Keratinocyte (primary cell): ENCODE measurements around the gene BRI3BP. TPM values are rescaled to one million over a fixed set of nuclear protein-coding genes. Genes with fewer than 3 reads are reported as not detected.

Experiments used
- DNase-seq: peaks from one replicate; pipeline ENCODE4 v3.0.0-alpha.2; 2011; ENCODE audit warnings: low read depth, missing footprints, low spot score
- FAIRE-seq: peaks from 2 replicates; lab custom pipeline; 2011; peaks lifted over from hg19 to GRCh38; lab: Jason Lieb, UNC
- H2AFZ ChIP-seq: 2 replicates; pipeline ENCODE4 v1.6.0; 2012; ENCODE audit warnings: low read length, control low read depth, inconsistent platforms; ENCODE audit not compliant: control insufficient read depth
- H3K27ac ChIP-seq: 2 replicates; pipeline ENCODE4 v1.5.1; 2011; ENCODE audit warnings: low read length; ENCODE audit not compliant: control insufficient read depth, insufficient read depth
- H3K27me3 ChIP-seq: 3 replicates; pipeline ENCODE4 v1.6.0; 2011; ENCODE audit warnings: low read length; ENCODE audit not compliant: control insufficient read depth, insufficient read depth; ENCODE audit errors: extremely low read depth
- H3K36me3 ChIP-seq, 2 experiments: 2 replicates in 1 of 2; 3 replicates in 1 of 2; pipeline ENCODE4 v1.5.1; 2011; ENCODE audit warnings: low read length in 2 of 2, mild to moderate bottlenecking in 1 of 2; ENCODE audit not compliant: control insufficient read depth in 2 of 2, insufficient read depth in 2 of 2; ENCODE audit errors: extremely low read depth in 1 of 2
- H3K4me1 ChIP-seq: 3 replicates; pipeline ENCODE4 v1.5.1; 2011; ENCODE audit warnings: low read length; ENCODE audit not compliant: control insufficient read depth, insufficient read depth; ENCODE audit errors: extremely low read depth
- H3K4me2 ChIP-seq: 3 replicates; pipeline ENCODE4 v1.6.0; 2011; ENCODE audit warnings: low read depth, low read length; ENCODE audit not compliant: control insufficient read depth, insufficient read depth; ENCODE audit errors: extremely low read depth
- H3K4me3 ChIP-seq, 3 experiments: fragments of 200-600 bp in 1 of 3; sonication (generic) in 1 of 3; 2 replicates in 2 of 3; 3 replicates in 1 of 3; pipeline ENCODE4 v1.5.1; 2011 to 2016; ENCODE audit warnings: low read length in 3 of 3, mild to moderate bottlenecking in 3 of 3, control low read depth in 2 of 3, inconsistent platforms in 1 of 3, low read depth in 1 of 3, mixed read lengths in 1 of 3, mixed run types in 1 of 3, moderate library complexity in 1 of 3; ENCODE audit not compliant: control insufficient read depth in 2 of 3, insufficient read depth in 2 of 3; ENCODE audit errors: extremely low read depth in 1 of 3
- H3K79me2 ChIP-seq: 2 replicates; pipeline ENCODE4 v1.6.0; 2012; ENCODE audit warnings: low read length; ENCODE audit not compliant: control insufficient read depth, insufficient read depth
- H3K9ac ChIP-seq: 3 replicates; pipeline ENCODE4 v1.6.0; 2011; ENCODE audit warnings: low read length; ENCODE audit not compliant: control insufficient read depth, insufficient read depth; ENCODE audit errors: extremely low read depth
- H3K9me1 ChIP-seq: 3 replicates; pipeline ENCODE4 v1.6.0; 2011; ENCODE audit warnings: low read length; ENCODE audit not compliant: control insufficient read depth, insufficient read depth; ENCODE audit errors: extremely low read depth
- H3K9me3 ChIP-seq: 2 replicates; pipeline ENCODE4 v1.5.1; 2012; ENCODE audit warnings: low read depth, low read length; ENCODE audit not compliant: control insufficient read depth
- H4K20me1 ChIP-seq: 3 replicates; pipeline ENCODE4 v1.6.0; 2011; ENCODE audit warnings: low read length; ENCODE audit not compliant: control insufficient read depth, insufficient read depth; ENCODE audit errors: extremely low read depth
- EZH2 ChIP-seq: IDR thresholded peaks from one replicate; pipeline ENCODE4 v1.6.1; 2012; ENCODE audit warnings: inconsistent platforms, mild to moderate bottlenecking, low read length, moderate library complexity
- dilution Hi-C: fragments of 300-500 bp; cut with MboI; formaldehyde crosslinking; loops from one replicate; pipeline ENCODE4 v1.7.0; 2020; ENCODE audit warnings: low sequenced_read_pairs; ENCODE audit not compliant: extremely low pct_ligation_motif_present
- polyA plus RNA-seq, 5 experiments: library from polyadenylated mRNA; depleted of rRNA in 3 of 5; stranded (reverse) in 3 of 5; stranded (forward) in 1 of 5; unstranded in 1 of 5; fragments of >200 nt; gene quantifications; 1 replicate in 1 of 5; 2 replicates in 3 of 5; 3 replicates in 1 of 5; pipeline versions ENCODE4 v1.2.1 to v1.2.3, GENCODE V29; 2011 to 2012; ENCODE audit warnings: missing spikeins in 2 of 5, low read depth in 1 of 5, low replicate concordance in 1 of 5
- TF ChIP-seq, protein P1 (sequence below), 3 experiments: IDR thresholded peaks in 1 of 3; conservative IDR thresholded peaks in 1 of 3; optimal IDR thresholded peaks in 1 of 3; 2 replicates in 2 of 3; 3 replicates in 1 of 3; pipeline versions ENCODE3 to v1.5.1; 2011; ENCODE audit warnings: low read length in 3 of 3, mild to moderate bottlenecking in 3 of 3, moderate library complexity in 2 of 3, control low read depth in 1 of 3, inconsistent platforms in 1 of 3; ENCODE audit not compliant: insufficient read depth in 2 of 3; ENCODE audit errors: extremely low read depth in 1 of 3

Gene BRI3BP
- polyA plus RNA-seq, 1 donor (not counting 4 experiments of a cell fraction or from before 2014, with no cell fraction given), result 11.6 TPM

DNA sequence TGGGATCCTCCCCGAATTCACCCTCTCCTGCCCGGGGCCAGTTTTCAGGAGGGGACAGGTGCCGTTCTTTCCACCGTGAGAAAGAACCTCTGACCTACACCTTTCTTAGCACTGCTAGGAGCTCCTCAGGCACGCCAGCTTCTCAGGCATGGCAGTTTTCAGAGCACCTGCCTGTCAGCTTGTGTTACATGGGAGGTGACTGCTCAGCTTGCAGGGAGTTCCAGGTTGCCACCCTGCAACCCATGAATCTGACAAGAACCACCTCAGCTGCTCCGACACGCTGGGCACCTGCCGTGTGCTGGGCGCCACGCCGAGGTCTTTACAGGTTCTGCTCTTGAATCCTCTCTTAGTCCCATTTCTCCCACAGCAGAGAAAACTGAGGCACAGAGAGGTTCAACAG, 12.9 kb downstream of the BRI3BP start:
- TF ChIP-seq EZH2, result no peak
- TF ChIP-seq, protein P1, sequence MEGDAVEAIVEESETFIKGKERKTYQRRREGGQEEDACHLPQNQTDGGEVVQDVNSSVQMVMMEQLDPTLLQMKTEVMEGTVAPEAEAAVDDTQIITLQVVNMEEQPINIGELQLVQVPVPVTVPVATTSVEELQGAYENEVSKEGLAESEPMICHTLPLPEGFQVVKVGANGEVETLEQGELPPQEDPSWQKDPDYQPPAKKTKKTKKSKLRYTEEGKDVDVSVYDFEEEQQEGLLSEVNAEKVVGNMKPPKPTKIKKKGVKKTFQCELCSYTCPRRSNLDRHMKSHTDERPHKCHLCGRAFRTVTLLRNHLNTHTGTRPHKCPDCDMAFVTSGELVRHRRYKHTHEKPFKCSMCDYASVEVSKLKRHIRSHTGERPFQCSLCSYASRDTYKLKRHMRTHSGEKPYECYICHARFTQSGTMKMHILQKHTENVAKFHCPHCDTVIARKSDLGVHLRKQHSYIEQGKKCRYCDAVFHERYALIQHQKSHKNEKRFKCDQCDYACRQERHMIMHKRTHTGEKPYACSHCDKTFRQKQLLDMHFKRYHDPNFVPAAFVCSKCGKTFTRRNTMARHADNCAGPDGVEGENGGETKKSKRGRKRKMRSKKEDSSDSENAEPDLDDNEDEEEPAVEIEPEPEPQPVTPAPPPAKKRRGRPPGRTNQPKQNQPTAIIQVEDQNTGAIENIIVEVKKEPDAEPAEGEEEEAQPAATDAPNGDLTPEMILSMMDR (optimal IDR thresholded peaks at IDR 0.05 in 1 of 3, IDR thresholded peaks at IDR 0.05 in 1 of 3, conservative IDR thresholded peaks at IDR 0.05 in 1 of 3; ENCODE audit: extremely low read depth in 1 of 3, insufficient read depth in 2 of 3, low read length in 3 of 3), result no peak
- no peaks in the 10 kb centered on the region for H3K9me1 ChIP-seq
- dilution Hi-C loops, result no loop called here
- no peak overlapping the region for H3K27ac ChIP-seq
- H3K4me2 ChIP-seq, result no peak overlapping the region
- H2AFZ ChIP-seq, result no peak overlapping the region
- no peaks in the 10 kb centered on the region for H3K9me3 ChIP-seq
- peaks cover 3% of the 10 kb centered on the region for H4K20me1 ChIP-seq
- H3K36me3 ChIP-seq, result no peaks in the 10 kb centered on the region
- no peak overlapping the region for H3K9ac ChIP-seq
- H3K79me2 ChIP-seq, result peaks cover 36% of the 10 kb centered on the region
- FAIRE-seq (no peak), DNase-seq (no peak)
- H3K4me1 ChIP-seq, result no peaks in the 10 kb centered on the region
- no peak overlapping the region for H3K4me3 ChIP-seq
- H3K27me3 ChIP-seq, result no peaks in the 10 kb centered on the region

DNA sequence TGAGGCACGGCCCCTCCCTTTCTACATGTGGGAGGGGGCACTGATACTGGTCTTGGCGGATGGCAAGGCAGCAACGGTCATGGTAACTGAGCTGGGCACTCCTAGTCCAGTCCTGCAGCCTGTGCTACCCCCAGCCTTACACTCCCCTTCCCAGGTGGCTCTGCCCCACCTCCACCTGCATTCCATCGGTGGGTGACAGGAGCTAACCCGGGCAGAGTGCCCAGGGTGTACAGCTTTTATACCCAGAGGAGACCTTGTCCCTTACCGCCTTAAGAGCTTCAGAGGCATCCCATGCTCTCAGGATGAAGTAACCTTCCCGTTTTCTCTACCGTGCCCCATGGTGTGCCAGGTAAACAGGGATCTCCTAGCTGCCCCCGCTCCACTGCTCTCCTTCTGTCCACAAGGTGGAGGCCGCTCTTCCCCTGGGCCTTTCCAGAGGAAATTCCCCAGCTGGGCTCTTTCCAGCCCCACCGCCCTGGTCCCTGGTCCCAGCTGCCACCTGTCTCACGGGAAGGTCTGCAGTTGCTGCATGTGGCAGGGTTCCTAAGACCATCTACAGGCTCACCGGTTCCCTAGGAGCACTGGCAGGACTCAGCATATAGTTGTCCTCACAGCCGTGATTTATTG, 20.5 kb downstream of the BRI3BP start:
- DNase-seq, result no peak
- dilution Hi-C loops, result no loop called here
- no peak overlapping the region for H3K4me2 ChIP-seq
- peaks cover 6 to 25% of the 10 kb centered on the region in 2 experiments for H3K36me3 ChIP-seq
- H3K9me1 ChIP-seq, result peaks cover 2% of the 10 kb centered on the region
- H4K20me1 ChIP-seq, result no peaks in the 10 kb centered on the region
- no peaks in the 10 kb centered on the region for H3K79me2 ChIP-seq
- H3K9ac ChIP-seq, result no peak overlapping the region
- H2AFZ ChIP-seq, result no peak overlapping the region
- H3K27ac ChIP-seq, result no peak overlapping the region
- no peaks in the 10 kb centered on the region for H3K4me1 ChIP-seq
- no peaks in the 10 kb centered on the region for H3K9me3 ChIP-seq
- FAIRE-seq, result no peak
- H3K27me3 ChIP-seq, result no peaks in the 10 kb centered on the region
- TF ChIP-seq, protein P1 (optimal IDR thresholded peaks at IDR 0.05 in 1 of 3, IDR thresholded peaks at IDR 0.05 in 1 of 3, conservative IDR thresholded peaks at IDR 0.05 in 1 of 3; ENCODE audit: extremely low read depth in 1 of 3, insufficient read depth in 2 of 3, low read length in 3 of 3), result no peak
- no peak for TF ChIP-seq EZH2
- H3K4me3 ChIP-seq, result no peak overlapping the region
